Medulla oblongata (tissue), 1 donor: ENCODE data around the gene MAGEB10.
"Not testable (repeated sequence)": the region's sequence is repeated elsewhere in the genome, so short reads cannot be mapped to it uniquely, and the experiment has no call there.

ENCODE experiments used
- DNase-seq: peaks from one replicate; pipeline ENCODE4 v3.0.0-alpha.2; 2015; ENCODE audit errors: extremely low spot score

The MAGEB10 gene

GRCh38 chrX:27807690-27808089 is at the start of gene MAGEB10:
TSS of gene MAGEB10 (plus strand) at chrX:27807990. CDS start at chrX:27821307, 13,317 bp downstream.
- no peak for DNase-seq

GRCh38 chrX:27765718-27766117 is 42.1 kb upstream of the MAGEB10 start:
- no peak for DNase-seq

- DNase-seq: no peak
Observed at GRCh38 chrX:27767387-27767786, 40.4 kb upstream of the MAGEB10 start.

GRCh38 chrX:27775984-27776383 is 31.8 kb upstream of the MAGEB10 start:
- no peak for DNase-seq

GRCh38 chrX:27796640-27797257 is 11.0 kb upstream of the MAGEB10 start:
- DNase-seq: no peak

- no peak for DNase-seq
Observed at GRCh38 chrX:27797575-27797974, 10.2 kb upstream of the MAGEB10 start.

- DNase-seq: no peak
Observed at GRCh38 chrX:27808226-27808625, 436 bp downstream of the MAGEB10 start.

- DNase-seq: not testable (repeated sequence)
Observed at GRCh38 chrX:27808991-27809859, 1.4 kb downstream of the MAGEB10 start.

- DNase-seq: no peak
Observed at GRCh38 chrX:27815209-27815608, 7.4 kb downstream of the MAGEB10 start.

- no peak for DNase-seq
Observed at GRCh38 chrX:27823812-27824211, 16.0 kb downstream of the MAGEB10 start.

GRCh38 chrX:27838185-27838584 is 30.4 kb downstream of the MAGEB10 start:
- DNase-seq: no peak

GRCh38 chrX:27840881-27841280 is 33.1 kb downstream of the MAGEB10 start:
- no peak for DNase-seq

- DNase-seq: no peak
Observed at GRCh38 chrX:27842859-27843258, 35.1 kb downstream of the MAGEB10 start.

GRCh38 chrX:27860337-27860736 is 52.5 kb downstream of the MAGEB10 start:
- no peak for DNase-seq

- DNase-seq: no peak
Observed at GRCh38 chrX:27863809-27864208, 56.0 kb downstream of the MAGEB10 start.
